HuH-7 (cell line): ENCODE data around the gene RPL23.

Source experiments
- DNase-seq: peaks from one replicate; pipeline ENCODE4 v3.0.0; 2011; ENCODE audit warnings: low spot score

Gene RPL23

GRCh38 chr17:38853292-38854219 lies at the start of gene RPL23:
Gene RPL23, minus strand, starts transcription at chr17:38853721. Its CDS starts 11 bp downstream, at chr17:38853710.
- DNase-seq: peak; percentile 75

GRCh38 chr17:38900978-38901656 lies 47.6 kb upstream of the RPL23 start:
- no peak for DNase-seq

- no peak for DNase-seq
These were observed 45.9 kb upstream of the RPL23 start for GRCh38 chr17:38899421-38899820.

GRCh38 chr17:38898812-38899348 lies 45.4 kb upstream of the RPL23 start:
- no peak for DNase-seq

- DNase-seq: no peak
These were observed 44.8 kb upstream of the RPL23 start for GRCh38 chr17:38898291-38898679.

GRCh38 chr17:38897671-38898290 lies 44.3 kb upstream of the RPL23 start:
- DNase-seq: no peak

GRCh38 chr17:38897176-38897575 lies 43.7 kb upstream of the RPL23 start:
- DNase-seq: no peak

GRCh38 chr17:38896346-38896954 lies 42.9 kb upstream of the RPL23 start:
- no peak for DNase-seq

- DNase-seq: no peak
These were observed 40.8 kb upstream of the RPL23 start for GRCh38 chr17:38894276-38894675.

GRCh38 chr17:38893607-38894006 lies 40.1 kb upstream of the RPL23 start:
- no peak for DNase-seq

- no peak for DNase-seq
These were observed 39.6 kb upstream of the RPL23 start for GRCh38 chr17:38893113-38893512.

GRCh38 chr17:38892620-38893019 lies 39.1 kb upstream of the RPL23 start:
- no peak for DNase-seq

GRCh38 chr17:38892083-38892482 lies 38.6 kb upstream of the RPL23 start:
- DNase-seq: no peak

GRCh38 chr17:38891441-38891840 lies 37.9 kb upstream of the RPL23 start:
- no peak for DNase-seq

- no peak for DNase-seq
These were observed 36.9 kb upstream of the RPL23 start for GRCh38 chr17:38890410-38890746.

GRCh38 chr17:38889745-38890409 lies 36.4 kb upstream of the RPL23 start:
- DNase-seq: no peak

- no peak for DNase-seq
These were observed 35.3 kb upstream of the RPL23 start for GRCh38 chr17:38888842-38889241.

- DNase-seq: no peak
These were observed 33.1 kb upstream of the RPL23 start for GRCh38 chr17:38886643-38887010.

- no peak for DNase-seq
These were observed 32.5 kb upstream of the RPL23 start for GRCh38 chr17:38885728-38886642.

GRCh38 chr17:38885044-38885727 lies 31.7 kb upstream of the RPL23 start:
- no peak for DNase-seq
